HCT116 (cell line): ENCODE measurements around the gene MDP1. TPM values are rescaled to one million over a fixed set of nuclear protein-coding genes. Genes with fewer than 3 reads are reported as not detected.

Experiments
- ATAC-seq: fragments of 200-7000 bp; cut with Tn5 transposase; 2 replicates; pipeline ENCODE4 v1.9.1; 2020; ENCODE audit warnings: mild to moderate bottlenecking, moderate library complexity
- BruUV-seq: library from RNA; stranded (reverse); fragments of 400-500 nt; replicated peaks from 2 replicates; lab custom pipeline; 2021; lab: Mats Ljungman, UMichigan
- CTCF ChIA-PET: fragments of 300-600 bp; sonication (Branson Sonifier 250); formaldehyde crosslinking; loops from one replicate; lab custom pipeline; 2021; ENCODE audit warnings: antibody characterized with exemption; lab: Charles Lee
- POLR2A ChIA-PET: fragments of 300-600, 350-600 bp; sonication (Branson Sonifier 250); formaldehyde crosslinking; loops from one replicate; lab custom pipeline; 2021; ENCODE audit warnings: antibody characterized with exemption; lab: Charles Lee
- RAD21 ChIA-PET, 2 experiments: fragments of 300-600 bp; sonication (Branson Sonifier 250); formaldehyde crosslinking; loops; one replicate each; lab custom pipeline; 2023; ENCODE audit warnings: low total read pairs in 2 of 2; ENCODE audit not compliant: uncharacterized antibody in 2 of 2, unreplicated experiment in 2 of 2, low non-redundant PET in 1 of 2; lab: Charles Lee
- DNase-seq: peaks from one replicate; pipeline ENCODE4 v3.0.0-alpha.2; 2010; ENCODE audit warnings: low read depth, low spot score
- H2AFZ ChIP-seq: fragments of 200-600 bp; shearing (Covaris generic), sonication (generic); 2 replicates; pipeline ENCODE4 v1.6.1; 2017; ENCODE audit warnings: low read depth, mixed run types, mixed read lengths, antibody characterized with exemption, low read length; ENCODE audit not compliant: poor library complexity, severe bottlenecking
- H3K27ac ChIP-seq: 2 replicates; pipeline ENCODE4 v1.5.1; 2012; ENCODE audit warnings: low read depth, low read length
- H3K27me3 ChIP-seq: fragments of 200-600 bp; sonication (generic); 2 replicates; pipeline ENCODE4 v1.6.1; 2016; ENCODE audit warnings: mixed run types, low read length, mixed read lengths; ENCODE audit not compliant: insufficient read depth
- H3K36me3 ChIP-seq, 2 experiments: fragments of 200-500 bp in 1 of 2; fragments of 200-600 bp in 1 of 2; sonication (Bioruptor generic) in 1 of 2; sonication (generic) in 1 of 2; 2 replicates each; pipeline versions ENCODE4 v1.5.1 to v1.6.1; 2014 to 2016; ENCODE audit warnings: low read length in 2 of 2, inconsistent platforms in 1 of 2, mixed read lengths in 1 of 2, mixed run types in 1 of 2; ENCODE audit not compliant: insufficient read depth in 2 of 2, control insufficient read depth in 1 of 2
- H3K4me1 ChIP-seq, 2 experiments: fragments of 200-600 bp in 1 of 2; sonication (generic) in 1 of 2; 2 replicates each; pipeline versions ENCODE4 v1.5.1 to v1.6.1; 2012 to 2017; ENCODE audit warnings: low read length in 2 of 2, inconsistent platforms in 1 of 2, mild to moderate bottlenecking in 1 of 2, mixed read lengths in 1 of 2, mixed run types in 1 of 2, moderate library complexity in 1 of 2; ENCODE audit not compliant: insufficient read depth in 2 of 2, control insufficient read depth in 1 of 2
- H3K4me2 ChIP-seq: fragments of 200-600 bp; sonication (generic); 2 replicates; pipeline ENCODE4 v1.6.1; 2017; ENCODE audit warnings: mixed run types, low read length, mixed read lengths
- H3K4me3 ChIP-seq, 2 experiments: fragments of 200-600 bp in 1 of 2; sonication (generic) in 1 of 2; replicated peaks in 1 of 2; 2 replicates each; pipeline ENCODE4 v1.5.1; 2011 to 2016; ENCODE audit warnings: low read length in 2 of 2, control low read depth in 1 of 2, low read depth in 1 of 2, mild to moderate bottlenecking in 1 of 2, mixed read lengths in 1 of 2, mixed run types in 1 of 2
- H3K79me2 ChIP-seq: fragments of 200-600 bp; sonication (generic); 2 replicates; pipeline ENCODE4 v1.6.1; 2017; ENCODE audit warnings: mild to moderate bottlenecking, mixed run types, low read length, moderate library complexity, mixed read lengths; ENCODE audit not compliant: insufficient read depth
- H3K9ac ChIP-seq: fragments of 200-600 bp; sonication (generic); 2 replicates; pipeline ENCODE4 v1.6.1; 2016; ENCODE audit warnings: low read length, mixed read lengths
- H3K9me2 ChIP-seq: fragments of 200-600 bp; sonication (generic), shearing (Covaris generic); 2 replicates; pipeline ENCODE4 v1.6.1; 2017; ENCODE audit warnings: mixed run types, mild to moderate bottlenecking, moderate library complexity; ENCODE audit not compliant: insufficient read depth
- H3K9me3 ChIP-seq, 2 experiments: fragments of 200-500 bp in 1 of 2; fragments of 200-600 bp in 1 of 2; sonication (Bioruptor generic) in 1 of 2; sonication (generic) in 1 of 2; 2 replicates each; pipeline ENCODE4 v1.6.1; 2014 to 2017; ENCODE audit warnings: low read length in 2 of 2, mixed read lengths in 2 of 2, inconsistent platforms in 1 of 2, low read depth in 1 of 2, mild to moderate bottlenecking in 1 of 2, mixed run types in 1 of 2, moderate library complexity in 1 of 2; ENCODE audit not compliant: control insufficient read depth in 1 of 2, insufficient read depth in 1 of 2
- H4K20me1 ChIP-seq: fragments of 200-600 bp; sonication (generic), shearing (Covaris generic); 2 replicates; pipeline ENCODE4 v1.6.1; 2017; ENCODE audit warnings: mixed run types, mild to moderate bottlenecking, moderate library complexity; ENCODE audit not compliant: insufficient read depth
- CEBPB ChIP-seq: IDR thresholded peaks from 2 replicates; pipeline ENCODE4 v1.6.1; 2012; ENCODE audit warnings: low read depth
- EGR1 ChIP-seq: IDR thresholded peaks from 2 replicates; pipeline ENCODE4 v1.6.1; 2012; ENCODE audit warnings: low read depth
- EZH2 ChIP-seq: fragments of 200-600 bp; sonication (generic); IDR thresholded peaks from 2 replicates; pipeline ENCODE4 v1.6.1; 2017; ENCODE audit warnings: antibody characterized with exemption, mixed run types
- JUND ChIP-seq: IDR thresholded peaks from 2 replicates; pipeline ENCODE4 v1.6.1; 2012
- SIN3A ChIP-seq: IDR thresholded peaks from 2 replicates; pipeline ENCODE4 v1.6.1; 2012; ENCODE audit warnings: low read depth
- ZFX ChIP-seq: fragments of 450-650 bp; IDR thresholded peaks from 2 replicates; pipeline ENCODE4 v1.6.1; 2017
- intact Hi-C: fragments of 100-400 bp; cut with micrococcal nuclease; formaldehyde crosslinking; loops from 2 replicates; pipeline ENCODE4 v1.10.0; 2022
- total RNA-seq: library from RNA; stranded (reverse); gene quantifications from one replicate; pipeline ENCODE4 v1.2.1, GENCODE V29; 2021; ENCODE audit not compliant: unreplicated experiment
- TF ChIP-seq, protein P1 (sequence below): IDR thresholded peaks from 2 replicates; pipeline ENCODE4 v1.6.1; 2012
- TF ChIP-seq, protein P2 (sequence below): IDR thresholded peaks from 2 replicates; pipeline ENCODE4 v1.6.1; 2012; ENCODE audit warnings: low read depth

MDP1 gene
- total RNA-seq, 1 experiment from 2014 or later, result 15.9 TPM

DNA sequence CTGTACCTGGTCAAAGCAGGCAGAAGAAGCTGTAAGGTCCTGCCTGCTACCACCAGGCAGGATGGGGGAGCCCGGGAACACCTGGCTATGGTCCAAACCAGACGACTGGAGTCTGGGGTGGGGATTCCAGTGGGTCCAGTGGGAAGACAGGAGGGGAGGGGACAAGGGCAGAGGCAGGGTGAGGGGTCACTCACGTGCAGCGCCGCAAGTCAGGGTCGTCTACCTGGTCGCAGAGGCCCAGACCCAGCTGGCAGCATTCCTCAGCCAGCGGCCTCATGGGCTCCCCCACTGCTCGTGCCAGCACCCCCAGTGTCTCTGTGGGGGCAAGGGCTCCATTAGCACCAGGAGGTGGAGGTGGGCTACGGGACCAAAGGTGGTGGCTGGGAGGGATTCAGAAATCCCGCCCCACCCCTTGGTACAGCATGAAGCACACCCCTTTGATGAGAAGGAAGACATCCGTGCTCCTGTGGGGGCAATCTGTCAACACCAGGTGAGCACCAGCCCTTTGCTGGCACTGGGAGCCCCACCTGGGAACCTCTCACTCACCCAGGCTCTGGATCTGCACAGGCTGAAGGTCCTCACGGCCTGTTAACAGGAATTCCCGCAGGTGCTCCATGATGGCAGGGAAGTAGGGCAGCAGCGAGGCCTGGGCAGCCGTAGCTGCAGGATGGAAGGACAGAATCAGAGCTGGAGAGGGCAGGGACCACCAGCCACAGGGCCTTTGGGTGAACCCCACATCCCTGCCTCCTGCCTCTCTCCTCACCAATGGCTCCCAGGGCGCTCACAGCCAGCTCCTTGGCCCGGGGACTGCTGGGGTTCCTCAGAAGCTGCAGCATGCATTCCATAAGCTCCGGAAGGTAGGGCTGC, 31.5 kb downstream of the MDP1 start:
- H3K4me2 ChIP-seq, result no peak overlapping the region
- no TSS peak for BruUV-seq
- no peak overlapping the region for H3K4me3 ChIP-seq
- H3K4me1 ChIP-seq, result peaks cover 11 to 13% of the 10 kb centered on the region in 2 experiments
- no peaks in the 10 kb centered on the region for H3K9me2 ChIP-seq
- peaks cover 40 to 59% of the 10 kb centered on the region in 2 experiments; a peak in 3 of 4 replicates for H3K36me3 ChIP-seq
- H3K79me2 ChIP-seq, result peaks cover 37% of the 10 kb centered on the region
- RAD21 ChIA-PET, result no interaction called here
- CTCF ChIA-PET, result no interaction called here
- DNase-seq (no peak), ATAC-seq (no peak)
- no peak for TF ChIP-seq SIN3A
- no peak for TF ChIP-seq EGR1
- no peak for TF ChIP-seq CEBPB
- TF ChIP-seq EZH2, result no peak
- TF ChIP-seq, protein P1, sequence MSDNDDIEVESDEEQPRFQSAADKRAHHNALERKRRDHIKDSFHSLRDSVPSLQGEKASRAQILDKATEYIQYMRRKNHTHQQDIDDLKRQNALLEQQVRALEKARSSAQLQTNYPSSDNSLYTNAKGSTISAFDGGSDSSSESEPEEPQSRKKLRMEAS, result no peak
- intact Hi-C loops, result no loop called here
- H2AFZ ChIP-seq, result no peak overlapping the region
- no peak overlapping the region for H3K9ac ChIP-seq
- H4K20me1 ChIP-seq, result no peaks in the 10 kb centered on the region
- no peaks in the 10 kb centered on the region for H3K27me3 ChIP-seq
- H3K9me3 ChIP-seq, result no peaks in the 10 kb centered on the region
- H3K27ac ChIP-seq, result no peak overlapping the region
- POLR2A ChIA-PET, result no interaction called here

DNA sequence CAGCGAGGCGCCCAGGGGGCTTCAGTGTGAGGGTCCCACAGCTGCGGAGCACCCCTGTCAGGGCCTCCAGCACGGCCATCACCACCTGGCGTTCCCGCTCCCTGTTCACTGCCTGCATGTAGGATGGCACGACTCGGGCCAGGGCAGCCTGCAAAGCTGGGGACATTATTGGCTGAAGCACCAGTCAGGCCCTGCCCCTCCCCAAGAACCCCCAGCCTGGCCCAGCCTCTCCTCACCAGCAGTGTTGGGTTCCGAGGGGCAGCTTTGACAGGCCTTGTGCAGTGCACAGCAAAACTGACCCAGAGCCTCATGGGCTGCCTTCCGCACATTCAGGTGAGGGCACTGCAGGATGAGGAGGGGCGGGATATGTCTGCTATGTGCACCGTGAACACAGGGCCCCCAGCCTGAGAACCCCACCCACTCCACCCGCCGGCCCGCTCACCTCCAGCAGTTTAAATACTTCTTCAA, 32.8 kb downstream of the MDP1 start:
- Histone ChIP-seq H3K9me3 (no peaks in the 10 kb centered on the region), H2AFZ (no peak overlapping the region), H3K9me2 (no peaks in the 10 kb centered on the region), H3K79me2 (peaks cover 33% of the 10 kb centered on the region), H4K20me1 (no peaks in the 10 kb centered on the region), H3K36me3 (peaks cover 43 to 60% of the 10 kb centered on the region in 2 experiments; a peak in 3 of 4 replicates), H3K9ac (no peak overlapping the region), H3K4me1 (peaks cover 8 to 10% of the 10 kb centered on the region in 2 experiments; a peak in 3 of 4 replicates), H3K4me2 (no peak overlapping the region), H3K27me3 (no peaks in the 10 kb centered on the region), H3K27ac (no peak overlapping the region), H3K4me3 (no peak overlapping the region)
- ChIA-PET CTCF (no interaction called here), POLR2A (interaction anchor here (1.3 kb wide), 1 partner anchor 22 kb away, joined by 3 read pairs; the partner anchor contains the start of gene IRF9), RAD21 (no interaction called here)
- DNase-seq, result no peak
- no peak for ATAC-seq
- intact Hi-C loops, result no loop called here
- no TSS peak for BruUV-seq
- no peak for TF ChIP-seq JUND
- TF ChIP-seq, protein P2, sequence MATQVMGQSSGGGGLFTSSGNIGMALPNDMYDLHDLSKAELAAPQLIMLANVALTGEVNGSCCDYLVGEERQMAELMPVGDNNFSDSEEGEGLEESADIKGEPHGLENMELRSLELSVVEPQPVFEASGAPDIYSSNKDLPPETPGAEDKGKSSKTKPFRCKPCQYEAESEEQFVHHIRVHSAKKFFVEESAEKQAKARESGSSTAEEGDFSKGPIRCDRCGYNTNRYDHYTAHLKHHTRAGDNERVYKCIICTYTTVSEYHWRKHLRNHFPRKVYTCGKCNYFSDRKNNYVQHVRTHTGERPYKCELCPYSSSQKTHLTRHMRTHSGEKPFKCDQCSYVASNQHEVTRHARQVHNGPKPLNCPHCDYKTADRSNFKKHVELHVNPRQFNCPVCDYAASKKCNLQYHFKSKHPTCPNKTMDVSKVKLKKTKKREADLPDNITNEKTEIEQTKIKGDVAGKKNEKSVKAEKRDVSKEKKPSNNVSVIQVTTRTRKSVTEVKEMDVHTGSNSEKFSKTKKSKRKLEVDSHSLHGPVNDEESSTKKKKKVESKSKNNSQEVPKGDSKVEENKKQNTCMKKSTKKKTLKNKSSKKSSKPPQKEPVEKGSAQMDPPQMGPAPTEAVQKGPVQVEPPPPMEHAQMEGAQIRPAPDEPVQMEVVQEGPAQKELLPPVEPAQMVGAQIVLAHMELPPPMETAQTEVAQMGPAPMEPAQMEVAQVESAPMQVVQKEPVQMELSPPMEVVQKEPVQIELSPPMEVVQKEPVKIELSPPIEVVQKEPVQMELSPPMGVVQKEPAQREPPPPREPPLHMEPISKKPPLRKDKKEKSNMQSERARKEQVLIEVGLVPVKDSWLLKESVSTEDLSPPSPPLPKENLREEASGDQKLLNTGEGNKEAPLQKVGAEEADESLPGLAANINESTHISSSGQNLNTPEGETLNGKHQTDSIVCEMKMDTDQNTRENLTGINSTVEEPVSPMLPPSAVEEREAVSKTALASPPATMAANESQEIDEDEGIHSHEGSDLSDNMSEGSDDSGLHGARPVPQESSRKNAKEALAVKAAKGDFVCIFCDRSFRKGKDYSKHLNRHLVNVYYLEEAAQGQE, result no peak
- no peak for TF ChIP-seq EGR1
- no peak for TF ChIP-seq ZFX
